OCI-LY3 (cell line): Measurements from ENCODE around the gene MAP4.
A peak's percentile ranks its signal among the peaks of the same experiment; 100 is the strongest.

Source experiments
- H2AFZ ChIP-seq: fragments of 200-600, 300-600 bp; shearing (Covaris generic); 2 replicates; pipeline ENCODE4 v1.6.0; 2014; ENCODE audit warnings: antibody characterized with exemption, low read depth, low read length
- H3K27ac ChIP-seq: fragments of 200-600, 300-600 bp; sonication (generic); 2 replicates; pipeline ENCODE4 v1.5.1; 2014; ENCODE audit warnings: mild to moderate bottlenecking, low read length, moderate library complexity, mixed read lengths
- H3K27me3 ChIP-seq: fragments of 200-600, 300-600 bp; sonication (generic); 2 replicates; pipeline ENCODE4 v1.6.1; 2014; ENCODE audit warnings: low read depth, low read length, mixed read lengths
- H3K36me3 ChIP-seq: fragments of 200-600, 300-600 bp; sonication (generic); replicated peaks from 2 replicates; pipeline ENCODE3; 2014; ENCODE audit warnings: low read depth, low read length, mixed read lengths
- H3K4me1 ChIP-seq: fragments of 300-600, 200-600 bp; sonication (generic); 2 replicates; pipeline ENCODE4 v1.6.1; 2014; ENCODE audit warnings: low read length, mixed read lengths
- H3K4me2 ChIP-seq: fragments of 200-600, 300-600 bp; sonication (generic); 2 replicates; pipeline ENCODE4 v1.6.1; 2014; ENCODE audit warnings: low read length, mixed read lengths
- H3K4me3 ChIP-seq: fragments of 300-600, 200-600 bp; sonication (generic); 2 replicates; pipeline ENCODE4 v1.5.1; 2014; ENCODE audit warnings: antibody characterized with exemption, mild to moderate bottlenecking, low read length, moderate library complexity
- H3K79me2 ChIP-seq: fragments of 300-600, 200-600 bp; shearing (Covaris generic); 2 replicates; pipeline ENCODE4 v1.6.1; 2014; ENCODE audit warnings: mild to moderate bottlenecking, low read length, mixed read lengths
- H3K9ac ChIP-seq: fragments of 300-600, 200-600 bp; shearing (Covaris generic); 2 replicates; pipeline ENCODE4 v1.6.0; 2014; ENCODE audit warnings: mild to moderate bottlenecking, low read length, moderate library complexity
- H3K9me3 ChIP-seq: fragments of 200-600, 300-600 bp; shearing (Covaris generic); 2 replicates; pipeline ENCODE4 v1.6.1; 2014; ENCODE audit warnings: low read length, mixed read lengths; ENCODE audit not compliant: insufficient read depth
- H4K20me1 ChIP-seq: fragments of 200-600, 300-600 bp; sonication (generic); 2 replicates; pipeline ENCODE4 v1.6.1; 2016; ENCODE audit warnings: low read length, mixed read lengths; ENCODE audit not compliant: insufficient read depth
- CTCF ChIP-seq: fragments of 200-600, 300-600 bp; sonication (generic); IDR thresholded peaks from 2 replicates; pipeline ENCODE4 v1.5.1; 2014; ENCODE audit warnings: antibody characterized with exemption, low read length, low read depth
- EZH2phosphoT487 ChIP-seq: fragments of 200-600 bp; shearing (Covaris generic); IDR thresholded peaks from 2 replicates; pipeline ENCODE4 v1.6.1; 2018; ENCODE audit warnings: antibody characterized with exemption, mixed run types, low read depth

The MAP4 gene

DNA sequence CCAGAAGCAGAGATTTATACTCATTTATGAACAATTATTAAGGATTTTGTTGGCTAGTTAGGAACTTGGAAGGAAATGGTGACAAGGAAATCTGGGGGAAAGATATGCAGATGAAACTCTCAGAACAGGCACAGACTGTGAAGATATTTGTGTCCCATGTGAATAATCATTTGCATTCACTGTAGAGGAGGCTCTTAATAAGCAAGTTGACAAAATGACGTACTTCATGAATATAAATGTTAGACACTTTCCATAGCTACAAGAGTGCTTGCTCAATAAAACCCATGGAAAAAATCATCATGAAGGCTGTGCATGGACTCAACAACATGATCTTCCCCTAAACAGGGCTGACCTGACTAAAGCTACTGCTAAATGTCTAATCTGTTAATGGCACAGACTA lies 59.7 kb downstream of the MAP4 start:
- H2AFZ ChIP-seq: no peak overlapping the region
- no peaks in the 10 kb centered on the region for H3K9me3 ChIP-seq
- no peaks in the 10 kb centered on the region for H3K27me3 ChIP-seq
- TF ChIP-seq CTCF: no peak
- no peak overlapping the region for H3K4me3 ChIP-seq
- no peaks in the 10 kb centered on the region for H3K36me3 ChIP-seq
- H3K9ac ChIP-seq: no peak overlapping the region
- no peak overlapping the region for H3K27ac ChIP-seq
- no peaks in the 10 kb centered on the region for H3K79me2 ChIP-seq
- peaks cover 9% of the 10 kb centered on the region for H3K4me1 ChIP-seq
- 0 out of 2 replicates have a peak, but pooled peaks cover 13% of the 10 kb centered on the region for H4K20me1 ChIP-seq
- no peak overlapping the region for H3K4me2 ChIP-seq

GRCh38 chr3:47954567-47954966 lies 61.6 kb downstream of the MAP4 start:
- H3K4me2 ChIP-seq: no peak overlapping the region
- no peaks in the 10 kb centered on the region for H3K9me3 ChIP-seq
- H4K20me1 ChIP-seq: peaks cover 9% of the 10 kb centered on the region; the same call in 1 of the 2 replicates
- no peak overlapping the region for H3K27ac ChIP-seq
- H3K36me3 ChIP-seq: no peaks in the 10 kb centered on the region
- no peak overlapping the region for H3K4me3 ChIP-seq
- peaks cover 17% of the 10 kb centered on the region for H3K4me1 ChIP-seq
- H3K79me2 ChIP-seq: peaks cover 4% of the 10 kb centered on the region; the same call in 1 of the 2 replicates
- no peaks in the 10 kb centered on the region for H3K27me3 ChIP-seq
- no peak overlapping the region for H3K9ac ChIP-seq
- no peak overlapping the region for H2AFZ ChIP-seq
- no peak for TF ChIP-seq CTCF
- no peak for TF ChIP-seq EZH2phosphoT487

GRCh38 chr3:47950453-47951169 lies 65.6 kb downstream of the MAP4 start:
- H3K4me1 ChIP-seq: peaks cover 21% of the 10 kb centered on the region
- TF ChIP-seq CTCF (no peak), EZH2phosphoT487 (no peak)
- H3K4me3 ChIP-seq: peak overlapping the region; percentile 67
- H3K4me2 ChIP-seq: peak overlapping the region; percentile 93
- peaks cover 3% of the 10 kb centered on the region; the same call in 1 of the 2 replicates for H4K20me1 ChIP-seq
- peak overlapping the region; percentile 73 for H3K27ac ChIP-seq
- H3K36me3 ChIP-seq: no peaks in the 10 kb centered on the region
- H3K9me3 ChIP-seq: no peaks in the 10 kb centered on the region
- peak overlapping the region; percentile 25; the same call in 1 of the 2 replicates for H2AFZ ChIP-seq
- H3K79me2 ChIP-seq: peaks cover 4% of the 10 kb centered on the region; the same call in 1 of the 2 replicates
- no peaks in the 10 kb centered on the region for H3K27me3 ChIP-seq
- H3K9ac ChIP-seq: peak overlapping the region; percentile 36

GRCh38 chr3:47949979-47950378 lies 66.2 kb downstream of the MAP4 start:
- peak overlapping the region; percentile 25; the same call in 1 of the 2 replicates for H2AFZ ChIP-seq

More at GRCh38 chr3:47949979-47950378, 66.2 kb downstream of the MAP4 start:
- H3K9ac ChIP-seq: peak overlapping the region; percentile 36
- H3K4me3 ChIP-seq: peak overlapping the region; percentile 67
- no peaks in the 10 kb centered on the region for H3K36me3 ChIP-seq
- peak overlapping the region; percentile 93 for H3K4me2 ChIP-seq
- no peaks in the 10 kb centered on the region for H3K27me3 ChIP-seq
- H3K9me3 ChIP-seq: no peaks in the 10 kb centered on the region
- peak overlapping the region; percentile 73 for H3K27ac ChIP-seq
- H3K79me2 ChIP-seq: peaks cover 4% of the 10 kb centered on the region; the same call in 1 of the 2 replicates
- H3K4me1 ChIP-seq: peaks cover 21% of the 10 kb centered on the region
- no peaks in the 10 kb centered on the region; the same call in 1 of the 2 replicates for H4K20me1 ChIP-seq
- no peak for TF ChIP-seq EZH2phosphoT487
- no peak for TF ChIP-seq CTCF
